Dedifferentiated amniotic fluid mesenchymal stem cell (primary cell): ENCODE results near the gene GSC2.

Experiments
- DNase-seq: peaks from one replicate; pipeline ENCODE4 v3.0.0-alpha.2; 2016; ENCODE audit errors: extremely low spot score

Gene GSC2

GRCh38 chr22:19120829-19121630 is 29.1 kb downstream of the GSC2 start:
- no peak for DNase-seq

GRCh38 chr22:19119949-19120348 is 30.1 kb downstream of the GSC2 start:
- no peak for DNase-seq

GRCh38 chr22:19118329-19118880 is 31.7 kb downstream of the GSC2 start:
- DNase-seq: no peak

- no peak for DNase-seq
These were observed 33.0 kb downstream of the GSC2 start for GRCh38 chr22:19117111-19117512.

- DNase-seq: no peak
These were observed 34.5 kb downstream of the GSC2 start for GRCh38 chr22:19115628-19116027.

GRCh38 chr22:19114984-19115552 is 35.0 kb downstream of the GSC2 start:
- no peak for DNase-seq

- no peak for DNase-seq
These were observed 36.7 kb downstream of the GSC2 start for GRCh38 chr22:19113429-19113828.

GRCh38 chr22:19111584-19111983 is 38.5 kb downstream of the GSC2 start:
- DNase-seq: no peak

- DNase-seq: no peak
These were observed 39.0 kb downstream of the GSC2 start for GRCh38 chr22:19111140-19111539.

GRCh38 chr22:19110646-19111045 is 39.4 kb downstream of the GSC2 start:
- no peak for DNase-seq

GRCh38 chr22:19110064-19110458 is 40.0 kb downstream of the GSC2 start:
- DNase-seq: no peak

GRCh38 chr22:19109198-19110063 is 40.7 kb downstream of the GSC2 start:
- no peak for DNase-seq

GRCh38 chr22:19108807-19109197 is 41.3 kb downstream of the GSC2 start:
- no peak for DNase-seq

GRCh38 chr22:19107730-19108074 is 42.4 kb downstream of the GSC2 start:
- no peak for DNase-seq

GRCh38 chr22:19106886-19107729 is 43.0 kb downstream of the GSC2 start:
- DNase-seq: no peak

GRCh38 chr22:19105867-19106802 is 44.0 kb downstream of the GSC2 start:
- no peak for DNase-seq

GRCh38 chr22:19105456-19105855 is 44.6 kb downstream of the GSC2 start:
- no peak for DNase-seq

GRCh38 chr22:19103880-19104821 is 45.9 kb downstream of the GSC2 start:
- peak; percentile 55 for DNase-seq

- no peak for DNase-seq
These were observed 51.9 kb downstream of the GSC2 start for GRCh38 chr22:19098157-19098556.
